Peyer's patch (tissue), 4 donors: ENCODE data around the gene FAM219A.

Experiments used
- POLR2A ChIP-seq, 2 donors: fragments of 450-650 bp; IDR thresholded peaks; one replicate each; pipeline ENCODE4 v1.5.1; 2017; ENCODE audit warnings: antibody characterized with exemption in 2 of 2, mild to moderate bottlenecking in 2 of 2, moderate library complexity in 2 of 2
- TF ChIP-seq, protein P1 (sequence below), 6 experiments: fragments of 450-650 bp in 4 of 6; fragments of 200-600 bp in 2 of 6; sonication (generic) in 1 of 6; IDR thresholded peaks; one replicate each; pipeline ENCODE4 v1.5.1; 2017 to 2019; ENCODE audit warnings: antibody characterized with exemption in 6 of 6, mild to moderate bottlenecking in 3 of 6, moderate library complexity in 1 of 6

- TF ChIP-seq, protein P1, sequence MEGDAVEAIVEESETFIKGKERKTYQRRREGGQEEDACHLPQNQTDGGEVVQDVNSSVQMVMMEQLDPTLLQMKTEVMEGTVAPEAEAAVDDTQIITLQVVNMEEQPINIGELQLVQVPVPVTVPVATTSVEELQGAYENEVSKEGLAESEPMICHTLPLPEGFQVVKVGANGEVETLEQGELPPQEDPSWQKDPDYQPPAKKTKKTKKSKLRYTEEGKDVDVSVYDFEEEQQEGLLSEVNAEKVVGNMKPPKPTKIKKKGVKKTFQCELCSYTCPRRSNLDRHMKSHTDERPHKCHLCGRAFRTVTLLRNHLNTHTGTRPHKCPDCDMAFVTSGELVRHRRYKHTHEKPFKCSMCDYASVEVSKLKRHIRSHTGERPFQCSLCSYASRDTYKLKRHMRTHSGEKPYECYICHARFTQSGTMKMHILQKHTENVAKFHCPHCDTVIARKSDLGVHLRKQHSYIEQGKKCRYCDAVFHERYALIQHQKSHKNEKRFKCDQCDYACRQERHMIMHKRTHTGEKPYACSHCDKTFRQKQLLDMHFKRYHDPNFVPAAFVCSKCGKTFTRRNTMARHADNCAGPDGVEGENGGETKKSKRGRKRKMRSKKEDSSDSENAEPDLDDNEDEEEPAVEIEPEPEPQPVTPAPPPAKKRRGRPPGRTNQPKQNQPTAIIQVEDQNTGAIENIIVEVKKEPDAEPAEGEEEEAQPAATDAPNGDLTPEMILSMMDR (IDR thresholded peaks at IDR 0.05) = no peak
- no peak for TF ChIP-seq POLR2A (IDR thresholded peaks at IDR 0.05)
Measured at GRCh38 chr9:34456151-34456550, 2.2 kb downstream of the FAM219A start.
